NCI-H774 (cell line): ENCODE results near the gene LYPD6.
A peak's percentile ranks its signal among the peaks of the same experiment; 100 is the strongest.

Experiments used
- DNase-seq: peaks from one replicate; lab custom pipeline; 2025; lab: John Stamatoyannopoulos, UW

Gene LYPD6

DNA sequence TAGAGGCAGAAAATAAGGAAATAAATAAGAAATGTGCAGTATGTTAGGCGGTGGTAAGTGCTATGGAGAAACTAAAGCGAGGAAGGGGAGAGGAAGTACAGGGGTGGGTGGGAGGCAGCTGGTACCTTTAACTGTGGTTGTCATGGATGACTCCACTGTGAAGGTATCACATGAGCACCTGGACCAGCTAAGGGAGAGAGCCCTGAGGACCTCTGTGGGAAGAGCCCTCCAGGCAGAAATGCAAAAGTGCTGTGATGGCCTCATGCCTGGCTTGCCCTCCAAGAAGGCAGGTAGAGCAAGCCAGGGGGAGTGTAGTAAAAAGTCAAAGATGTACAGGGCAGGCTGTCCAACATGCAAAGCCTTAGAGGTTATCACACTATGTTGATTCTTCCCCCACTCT, 17.9 kb downstream of the LYPD6 start:
- DNase-seq, result no peak

DNA sequence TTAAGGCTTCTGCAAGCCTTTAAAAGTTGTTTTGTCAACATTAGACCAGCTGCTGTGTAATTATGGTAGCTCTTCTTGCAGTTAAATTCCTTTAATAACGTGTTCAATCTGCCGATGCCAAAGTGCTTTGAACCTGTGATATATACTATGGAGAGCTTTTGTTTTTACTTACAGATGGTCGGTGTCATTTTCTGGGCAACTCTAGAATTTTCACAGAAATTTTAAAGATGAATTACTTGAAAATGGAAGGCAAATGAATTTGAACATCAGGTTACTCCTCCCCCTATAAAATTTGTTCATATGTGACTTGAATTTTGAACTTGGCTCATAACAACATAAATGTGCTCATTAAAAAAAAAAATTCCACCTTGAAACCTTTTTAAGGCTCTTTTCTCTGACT, 23.0 kb downstream of the LYPD6 start:
- no peak for DNase-seq

DNA sequence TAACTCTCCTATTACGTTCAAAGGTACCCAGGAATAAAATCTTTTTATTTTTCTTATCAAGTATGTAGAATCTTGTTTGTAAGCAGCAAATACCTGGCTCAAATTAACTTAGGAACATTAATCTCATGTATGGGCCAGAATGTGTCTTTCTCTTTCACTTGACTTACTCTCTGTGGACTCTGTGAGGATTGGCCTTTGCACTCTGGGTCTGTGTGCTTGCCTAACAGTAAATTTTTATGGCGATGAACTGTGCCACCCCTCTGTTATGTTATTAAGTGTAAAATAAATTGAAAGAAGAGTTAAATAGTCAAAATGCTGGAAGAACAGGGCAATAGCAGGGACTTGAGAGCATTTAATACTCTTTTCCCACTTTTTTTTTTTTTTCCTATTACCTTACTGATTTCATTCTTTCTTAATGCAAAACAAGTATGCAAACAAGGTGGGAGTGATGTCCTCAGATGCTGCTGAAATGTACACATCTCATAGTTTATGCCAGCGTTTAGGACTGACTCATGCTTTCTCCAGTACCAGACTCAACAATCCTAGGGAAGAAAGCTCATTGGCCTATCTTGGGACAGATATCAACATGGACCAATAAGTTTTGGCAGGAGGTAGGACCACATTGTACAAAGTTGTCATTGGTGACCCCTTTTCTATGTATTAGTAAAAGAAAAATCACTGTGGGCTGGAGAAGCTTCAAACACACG, 25.5 kb downstream of the LYPD6 start:
- DNase-seq, result no peak

DNA sequence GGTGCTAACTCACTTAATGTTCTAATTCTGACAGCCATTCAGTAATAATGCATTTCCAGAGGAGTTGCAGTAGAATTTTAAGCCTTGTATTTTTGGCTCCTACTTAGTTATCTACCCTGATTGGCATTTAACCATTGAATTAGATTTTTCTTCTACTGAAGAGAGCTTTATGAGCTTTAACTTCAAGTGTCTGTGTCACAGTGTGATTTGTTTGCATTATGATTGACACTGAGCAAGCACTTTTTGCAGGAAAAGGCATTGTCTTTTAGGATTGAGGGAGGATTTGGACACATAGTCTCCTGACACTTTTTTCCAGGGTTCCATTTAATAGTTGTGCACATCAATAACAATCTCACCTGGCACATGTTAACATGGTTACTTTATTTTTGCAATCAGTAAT, 26.7 kb downstream of the LYPD6 start:
- no peak for DNase-seq

DNA sequence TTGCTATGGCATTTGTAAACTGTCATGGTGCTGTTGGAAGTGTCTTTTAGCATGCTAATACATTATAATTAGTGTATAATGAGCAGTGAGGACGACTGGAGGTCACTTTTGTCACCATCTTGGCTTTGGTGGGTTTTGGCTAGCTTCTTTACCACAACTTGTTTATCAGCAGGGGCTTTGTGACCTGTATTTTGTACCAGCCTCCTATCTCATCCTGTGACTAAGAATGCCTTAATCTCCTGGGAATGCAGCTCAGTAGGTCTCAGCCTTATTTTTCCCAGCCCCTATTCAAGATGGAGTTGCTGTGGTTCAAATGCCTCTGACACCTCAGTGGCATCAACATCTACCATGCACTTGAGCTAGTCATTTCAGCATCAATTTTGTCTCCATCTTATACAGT, 29.7 kb downstream of the LYPD6 start:
- DNase-seq, result no peak

DNA sequence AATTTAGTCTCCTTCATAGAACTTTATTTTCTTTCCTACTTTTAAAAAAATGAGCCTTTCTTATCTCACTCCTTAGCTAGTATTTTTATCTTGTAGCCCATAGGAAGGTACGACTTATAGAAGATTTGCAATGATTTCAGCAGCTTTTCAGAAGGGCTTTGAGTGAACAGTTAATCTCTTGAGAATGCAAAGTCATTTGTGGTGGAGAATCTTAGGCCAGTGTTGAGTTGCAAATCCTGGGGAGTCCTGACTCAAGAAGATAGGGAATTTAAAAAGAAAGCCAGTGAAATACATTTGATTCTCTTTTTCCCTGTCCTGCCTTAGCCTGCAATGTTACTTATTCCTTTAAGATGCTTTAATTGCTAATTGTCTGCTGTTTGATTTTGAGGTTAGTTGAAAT, 33.6 kb downstream of the LYPD6 start:
- DNase-seq, result no peak

DNA sequence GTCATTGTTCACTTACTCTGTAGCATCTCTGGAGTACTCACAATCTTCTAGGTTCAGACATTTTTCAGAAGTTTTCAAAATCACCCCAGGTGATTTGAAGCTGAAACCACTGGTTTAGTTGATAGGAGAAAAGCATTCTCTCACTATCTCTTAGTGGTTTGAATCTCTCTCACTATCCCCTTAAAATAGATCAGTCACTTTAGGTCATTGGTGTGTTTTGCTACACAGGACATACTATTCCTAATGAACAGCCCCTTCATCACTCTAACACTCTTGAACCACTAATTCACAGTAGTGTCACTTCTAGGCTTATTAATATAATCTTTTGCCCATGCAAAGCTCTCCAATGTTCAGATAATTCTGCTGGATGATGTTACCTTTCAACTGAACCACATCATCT, 34.5 kb downstream of the LYPD6 start:
- no peak for DNase-seq

DNA sequence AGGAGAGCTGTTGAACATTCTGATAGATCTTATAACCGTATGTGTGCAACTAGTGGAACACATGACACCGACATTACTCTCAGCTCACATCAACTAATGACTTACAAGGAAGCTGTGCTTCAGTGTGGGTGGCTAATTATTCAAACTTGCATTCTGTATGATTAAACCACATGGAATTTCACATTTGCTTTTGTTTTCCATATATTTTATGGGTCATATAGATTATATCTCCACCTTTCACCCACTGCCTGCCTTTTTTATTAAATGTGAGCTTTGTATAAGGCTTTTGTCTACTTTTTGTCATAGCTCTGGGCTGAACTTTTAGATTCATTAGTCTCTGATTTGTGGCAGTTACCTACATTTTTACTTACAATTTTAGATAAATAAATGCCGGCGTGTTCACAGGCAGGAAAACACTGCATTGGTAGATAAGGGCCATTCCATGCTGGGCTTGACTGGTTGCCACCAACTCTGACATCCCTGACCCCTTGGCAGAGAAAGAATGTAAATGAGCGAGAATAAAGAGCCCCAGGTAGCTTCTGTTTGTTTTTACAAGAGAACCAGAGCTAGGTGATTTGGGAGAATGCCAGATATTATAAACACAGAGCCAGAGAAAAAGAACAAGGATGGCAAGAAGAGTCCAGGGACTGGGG, 35.7 kb downstream of the LYPD6 start:
- DNase-seq, result peak; percentile 69

DNA sequence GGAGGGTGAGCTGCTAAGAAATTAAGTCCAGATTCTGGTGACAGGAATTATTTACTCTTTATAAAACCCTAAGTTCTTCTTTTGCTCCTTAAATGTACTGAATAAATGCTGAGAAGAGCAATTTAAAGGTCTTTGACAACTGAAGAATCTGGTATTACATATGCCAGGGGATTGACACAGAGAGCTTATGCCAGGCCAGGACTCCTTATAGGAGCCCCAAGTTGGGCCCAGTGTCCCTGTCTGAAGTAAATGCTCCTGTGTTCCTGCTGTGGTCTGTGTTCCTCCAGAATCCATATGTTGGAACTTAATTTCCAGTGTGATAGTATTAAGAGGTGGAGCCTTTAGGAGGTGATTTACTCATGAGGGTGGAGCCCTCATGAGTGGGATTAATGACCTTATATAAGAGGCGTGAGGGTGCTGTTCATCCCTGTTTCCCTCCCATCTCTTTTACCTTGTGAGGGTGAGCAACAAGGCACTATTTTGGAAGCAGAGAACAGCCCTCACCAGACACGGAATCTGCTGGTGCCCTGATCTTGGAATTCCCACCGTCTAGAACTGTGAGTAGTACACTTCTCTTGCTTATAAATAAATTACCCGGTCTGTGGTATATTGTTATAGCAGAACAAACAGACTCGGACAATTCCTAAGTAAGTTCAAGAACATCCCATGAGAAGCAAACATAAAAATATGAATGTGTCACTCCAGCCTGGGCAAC, 39.8 kb downstream of the LYPD6 start:
- DNase-seq, result no peak

DNA sequence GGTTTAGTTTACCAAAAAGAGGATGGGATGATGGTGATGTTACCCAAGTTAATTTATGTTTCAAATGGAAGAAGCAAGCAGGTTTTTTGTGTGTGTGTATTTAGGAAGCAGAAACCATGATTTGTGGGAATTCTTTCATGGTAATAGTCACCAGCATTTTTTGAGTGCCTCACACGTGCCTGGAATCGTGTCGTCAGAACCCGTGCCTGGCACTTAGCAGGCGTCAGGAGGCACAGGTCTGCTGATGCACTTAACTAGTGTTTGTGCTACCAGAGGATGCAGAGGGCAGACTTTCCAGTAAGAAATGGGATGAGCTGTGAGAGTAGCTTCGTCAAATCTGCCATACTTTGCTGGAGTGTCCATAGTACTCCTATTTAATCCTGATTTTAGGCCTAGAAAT, 41.1 kb downstream of the LYPD6 start:
- DNase-seq, result no peak

DNA sequence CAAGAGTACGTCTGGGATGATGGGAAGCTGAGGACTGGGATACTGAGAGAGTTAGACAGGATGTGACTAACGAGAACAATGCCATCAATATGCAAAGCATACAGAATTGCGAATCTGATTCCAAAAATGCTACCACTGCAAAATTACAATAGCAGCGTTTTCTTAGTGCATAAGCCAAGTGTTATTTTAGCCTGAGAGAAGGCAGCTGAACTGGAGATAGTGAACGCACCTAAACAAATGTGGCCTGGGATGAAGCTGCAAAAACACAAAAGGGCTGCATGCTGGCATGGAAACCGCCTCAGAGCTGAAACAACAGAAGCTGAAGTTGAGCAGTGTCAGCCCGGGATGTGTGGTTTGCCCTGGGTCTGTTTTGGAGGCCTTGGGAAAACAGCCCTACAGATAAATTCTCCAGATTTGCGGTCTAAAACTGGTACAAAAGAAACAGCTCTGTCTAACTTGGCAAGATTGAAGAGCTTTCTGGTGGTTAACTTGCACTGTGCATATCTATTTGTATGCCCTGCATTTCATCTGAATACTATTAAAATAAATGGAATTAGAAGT, 45.5 kb downstream of the LYPD6 start:
- DNase-seq, result no peak

DNA sequence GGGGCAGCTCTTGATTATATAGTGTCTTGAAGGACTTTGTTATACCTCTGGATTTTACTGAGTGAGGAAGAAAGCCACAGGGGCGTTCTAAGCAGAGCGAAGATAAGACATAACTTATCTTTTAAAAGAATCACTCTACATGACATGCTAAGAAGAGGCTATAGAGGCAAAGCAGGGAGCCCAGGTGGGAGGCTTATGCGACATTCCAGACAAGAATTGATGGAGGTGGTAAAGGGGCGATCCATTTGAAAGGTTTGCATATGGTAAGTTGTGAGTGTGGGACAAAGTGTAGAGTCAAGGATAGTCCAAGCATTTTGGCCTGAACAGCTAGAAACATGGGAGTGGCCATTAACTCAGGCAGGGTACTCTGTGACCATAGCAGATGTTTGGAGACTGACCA, 49.8 kb downstream of the LYPD6 start:
- DNase-seq, result no peak

DNA sequence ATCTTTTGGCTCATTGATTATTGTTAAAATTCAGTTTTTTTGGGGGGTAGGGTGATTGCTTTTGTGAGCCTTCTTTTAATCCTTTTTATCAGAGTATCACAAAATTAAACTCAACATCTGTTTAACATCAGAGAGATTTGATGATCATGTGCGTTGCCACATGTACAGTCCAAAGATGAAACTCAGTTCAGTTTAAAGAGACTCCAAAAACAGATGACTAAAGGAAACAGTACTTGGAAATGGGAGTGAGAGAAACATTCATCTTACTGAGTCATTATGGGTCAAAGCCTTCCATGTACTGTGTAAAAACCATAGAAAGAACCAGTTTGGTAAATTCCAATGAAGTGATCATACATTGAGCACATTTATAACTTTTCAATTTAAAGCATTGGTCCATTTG, 53.0 kb downstream of the LYPD6 start:
- DNase-seq, result no peak

DNA sequence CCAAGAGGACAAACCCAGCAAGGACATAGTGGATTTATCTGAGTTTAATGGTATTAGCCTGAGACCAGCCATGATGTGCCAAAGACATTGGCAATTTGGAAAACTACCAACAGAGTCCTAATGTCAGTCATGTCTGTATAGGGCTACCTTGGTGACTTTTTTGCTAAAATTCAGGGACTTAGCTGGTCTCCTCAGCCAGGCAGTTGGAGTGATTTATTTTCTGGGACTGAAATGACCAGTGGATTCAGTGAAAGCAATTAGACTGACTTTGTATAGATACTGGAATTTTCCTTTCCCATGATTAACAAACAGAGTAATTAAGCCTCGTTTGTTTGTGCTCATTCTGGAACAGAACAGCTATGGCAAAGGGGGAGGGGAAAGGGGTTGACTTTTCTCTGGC, 55.0 kb downstream of the LYPD6 start:
- no peak for DNase-seq

DNA sequence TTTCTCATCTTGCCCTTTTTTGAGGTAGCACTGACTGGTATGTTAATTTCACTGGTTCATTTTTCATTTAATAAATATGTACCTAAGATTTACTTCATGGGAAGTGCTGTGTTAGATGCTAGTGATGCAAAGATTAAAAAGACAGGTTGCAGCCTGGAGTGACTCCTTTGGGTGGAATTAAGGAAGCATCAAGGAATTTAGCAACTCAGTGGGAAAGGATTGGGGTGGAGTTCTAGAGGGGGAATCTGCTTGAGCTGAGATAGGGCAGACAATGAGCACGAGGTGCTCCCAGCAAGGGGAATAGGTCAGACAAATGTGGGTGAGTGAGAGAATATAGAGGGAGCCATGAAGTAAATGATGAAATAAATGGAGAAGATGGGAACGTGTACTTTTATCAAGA, 57.0 kb downstream of the LYPD6 start:
- DNase-seq, result no peak

DNA sequence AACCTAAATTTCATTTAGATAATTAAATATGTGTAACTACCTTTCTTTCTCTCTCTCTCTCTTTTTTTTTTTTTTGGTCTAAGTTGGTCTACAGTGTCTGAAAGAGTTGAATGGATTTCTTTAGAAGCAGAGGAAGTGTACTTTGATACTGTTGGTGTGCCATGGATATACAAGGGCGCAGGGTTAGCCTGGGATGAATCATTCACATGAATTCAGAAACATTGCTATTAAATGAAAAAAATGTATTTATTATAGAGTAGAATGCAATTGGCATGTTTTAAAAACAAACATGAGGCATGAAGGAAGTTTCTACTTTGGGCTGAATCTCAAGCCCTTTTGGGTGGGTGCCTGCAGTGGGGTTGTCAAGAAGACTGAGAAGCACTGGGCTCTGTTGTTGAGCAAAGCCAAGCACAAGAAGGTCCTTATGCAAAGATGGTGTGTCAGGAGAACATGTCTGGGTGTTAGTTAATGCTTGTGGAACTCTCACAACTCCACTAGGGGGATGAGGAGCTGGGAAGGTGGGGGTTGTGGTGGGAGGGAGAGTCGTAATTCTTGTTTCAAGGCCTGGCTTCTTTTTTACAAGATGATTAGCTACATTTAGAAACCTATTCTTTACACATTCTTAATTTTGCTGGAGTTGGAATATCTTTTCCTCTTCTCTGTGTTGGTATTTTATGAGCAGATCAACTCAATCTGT, 57.9 kb downstream of the LYPD6 start:
- DNase-seq, result no peak

DNA sequence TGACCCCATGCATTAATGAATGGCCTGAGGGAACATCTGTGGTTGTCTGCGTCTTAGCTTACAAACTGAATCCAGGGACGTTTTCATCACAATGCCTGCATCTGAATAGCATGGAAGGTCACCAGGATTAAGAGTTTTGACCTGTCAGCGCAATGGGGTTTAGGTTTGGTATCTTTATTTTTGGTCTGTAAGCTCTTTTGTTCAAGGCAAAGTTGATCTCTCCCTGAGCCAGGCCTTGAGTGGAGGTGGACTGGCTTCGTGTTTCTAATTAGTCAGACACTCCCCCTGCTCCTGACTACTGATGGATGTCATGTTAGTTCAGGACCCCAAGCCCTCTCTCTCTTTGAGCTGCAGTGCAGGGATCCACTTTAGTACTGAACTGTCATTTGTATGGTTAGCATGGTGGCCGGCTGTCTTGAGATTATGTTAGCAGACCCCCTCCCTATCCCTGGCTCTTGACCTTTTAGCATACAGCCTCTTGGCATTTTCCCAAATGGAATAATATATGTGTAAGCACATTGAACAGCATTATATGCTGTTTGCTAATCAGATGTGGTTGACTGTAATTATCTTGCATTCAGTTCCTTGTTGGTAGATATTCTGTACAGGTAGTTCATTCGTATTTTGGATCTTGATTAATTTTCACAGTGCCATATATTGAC, 59.2 kb downstream of the LYPD6 start:
- DNase-seq, result no peak

DNA sequence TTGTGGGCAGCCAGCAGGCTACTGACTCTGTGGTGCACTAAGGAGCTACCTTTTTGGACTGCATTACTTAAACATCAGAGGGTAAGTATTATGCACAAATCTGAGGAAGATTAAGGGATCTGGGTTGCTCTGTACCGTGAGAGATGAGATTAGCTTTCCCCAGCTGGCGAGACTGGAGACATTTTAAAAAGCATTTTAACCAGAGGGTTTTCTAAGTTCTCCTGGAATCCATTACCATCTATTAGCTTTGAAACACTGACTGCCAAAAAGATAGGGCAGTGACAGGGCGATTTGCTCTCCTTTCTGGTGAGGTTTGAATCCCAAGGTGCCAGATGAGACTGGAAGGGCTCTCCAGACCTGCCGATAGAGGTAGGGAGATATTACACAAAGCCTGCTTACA, 63.2 kb downstream of the LYPD6 start:
- no peak for DNase-seq

DNA sequence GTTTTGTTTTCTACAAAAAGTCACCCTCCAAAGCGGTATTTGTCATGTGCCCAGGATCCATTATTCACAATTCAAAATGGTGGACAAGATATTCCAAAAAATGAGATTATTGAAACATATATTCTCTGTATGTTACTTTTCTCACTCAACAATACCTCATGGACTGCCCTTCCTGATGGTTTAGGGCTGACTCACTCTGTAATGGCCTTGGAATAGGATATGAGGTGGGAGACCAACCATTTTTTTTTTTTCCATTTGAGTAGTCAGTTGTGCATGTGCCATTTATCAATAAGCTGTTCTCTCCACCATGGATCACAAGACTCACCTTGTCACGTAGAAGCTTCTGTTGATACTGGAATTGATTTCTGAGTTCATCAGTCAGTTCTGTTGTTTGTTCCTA, 64.5 kb downstream of the LYPD6 start:
- no peak for DNase-seq

DNA sequence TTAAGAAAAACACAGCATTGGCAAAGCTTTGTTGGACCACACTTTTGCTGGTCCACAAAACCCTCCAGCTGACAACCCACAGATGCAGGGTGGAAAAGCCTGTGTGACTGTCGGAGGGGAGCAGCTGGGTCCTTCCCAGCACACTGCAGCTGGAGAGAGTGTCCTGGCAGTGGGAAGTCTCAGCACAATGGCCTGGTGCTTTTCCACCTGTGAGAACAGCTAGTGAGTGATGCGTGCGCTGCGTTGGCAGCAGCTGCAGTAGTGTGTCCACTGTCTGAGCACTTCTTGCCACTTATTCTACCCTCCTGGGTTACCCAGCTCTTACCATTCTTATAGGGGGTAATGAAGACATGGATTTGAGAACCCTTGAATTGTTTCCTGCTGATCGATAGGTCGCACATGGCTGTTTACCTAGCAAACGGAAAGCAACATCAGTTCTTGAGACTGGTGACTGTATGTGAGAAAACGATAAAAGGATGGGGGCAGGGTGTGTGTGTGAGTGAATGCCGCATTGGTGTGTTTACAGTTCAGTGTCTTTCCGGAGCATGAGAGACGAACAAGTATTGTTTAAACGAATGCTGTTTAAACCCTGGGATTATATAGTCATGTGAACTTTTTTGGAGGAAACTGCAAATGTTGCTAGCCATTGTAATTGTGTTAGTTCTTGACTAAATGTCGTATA, 69.7 kb downstream of the LYPD6 start:
- DNase-seq, result peak; percentile 65

DNA sequence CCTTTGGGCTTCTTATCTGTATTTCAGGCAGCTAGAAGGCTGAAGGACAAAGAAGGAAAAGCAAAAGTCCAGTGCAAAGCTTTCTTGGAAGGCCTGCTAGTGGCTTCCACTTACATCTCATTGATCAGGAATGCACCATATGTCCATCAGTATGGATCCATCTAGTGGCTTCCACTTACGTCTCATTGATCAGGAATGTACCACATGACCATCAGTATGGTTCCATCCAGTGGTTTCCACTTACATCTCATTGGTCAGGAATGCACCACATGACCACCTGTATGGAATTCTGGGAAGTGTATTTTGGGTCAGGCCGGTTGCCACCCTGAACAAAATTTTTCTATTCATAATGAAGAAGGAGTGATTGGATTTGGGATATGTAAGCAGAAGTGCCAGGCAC, 70.6 kb downstream of the LYPD6 start:
- no peak for DNase-seq
